Stimulated activated CD4-positive, alpha-beta T cell treated with anti-CD3 and anti-CD28 coated beads, TNF-alpha, amount 100 ng/mL, for 4 hours (primary cell): ENCODE results near the gene MT1H.

Experiments used
- DNase-seq, 3 experiments: peaks; one replicate each; pipeline ENCODE4 v3.0.0-alpha.2; 2020; ENCODE audit warnings: low read depth in 3 of 3

Gene MT1H

GRCh38 chr16:56636616-56637413, 32.8 kb upstream of the MT1H start:
- no peak for DNase-seq

- no peak for DNase-seq
Measured at GRCh38 chr16:56637814-56638750, 31.5 kb upstream of the MT1H start, which contains the start of gene MT1A. MT1A (plus strand) TSS chr16:56638666; CDS start chr16:56638739, 73 bp downstream.

DNA sequence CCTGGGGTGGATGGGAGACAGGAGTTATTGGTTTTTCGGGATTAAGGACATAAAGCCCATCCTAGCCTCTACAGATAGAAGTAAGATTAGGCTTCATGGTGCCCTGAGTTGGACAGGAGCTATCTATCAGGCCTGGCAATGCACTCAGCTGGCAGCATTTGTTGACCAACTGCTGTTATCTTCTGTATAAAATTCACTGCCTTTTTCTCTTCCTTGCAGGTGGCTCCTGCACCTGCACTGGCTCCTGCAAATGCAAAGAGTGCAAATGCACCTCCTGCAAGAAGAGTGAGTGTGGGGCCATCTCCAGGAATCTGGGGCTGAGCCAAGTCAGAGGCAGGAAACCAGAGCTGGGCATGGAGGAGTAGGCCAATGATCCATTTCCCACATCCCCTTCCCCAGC, 30.6 kb upstream of the MT1H start:
- DNase-seq: no peak

GRCh38 chr16:56640076-56640475, 29.5 kb upstream of the MT1H start:
- no peak for DNase-seq

GRCh38 chr16:56641166-56641565, 28.4 kb upstream of the MT1H start:
- DNase-seq: no peak

DNA sequence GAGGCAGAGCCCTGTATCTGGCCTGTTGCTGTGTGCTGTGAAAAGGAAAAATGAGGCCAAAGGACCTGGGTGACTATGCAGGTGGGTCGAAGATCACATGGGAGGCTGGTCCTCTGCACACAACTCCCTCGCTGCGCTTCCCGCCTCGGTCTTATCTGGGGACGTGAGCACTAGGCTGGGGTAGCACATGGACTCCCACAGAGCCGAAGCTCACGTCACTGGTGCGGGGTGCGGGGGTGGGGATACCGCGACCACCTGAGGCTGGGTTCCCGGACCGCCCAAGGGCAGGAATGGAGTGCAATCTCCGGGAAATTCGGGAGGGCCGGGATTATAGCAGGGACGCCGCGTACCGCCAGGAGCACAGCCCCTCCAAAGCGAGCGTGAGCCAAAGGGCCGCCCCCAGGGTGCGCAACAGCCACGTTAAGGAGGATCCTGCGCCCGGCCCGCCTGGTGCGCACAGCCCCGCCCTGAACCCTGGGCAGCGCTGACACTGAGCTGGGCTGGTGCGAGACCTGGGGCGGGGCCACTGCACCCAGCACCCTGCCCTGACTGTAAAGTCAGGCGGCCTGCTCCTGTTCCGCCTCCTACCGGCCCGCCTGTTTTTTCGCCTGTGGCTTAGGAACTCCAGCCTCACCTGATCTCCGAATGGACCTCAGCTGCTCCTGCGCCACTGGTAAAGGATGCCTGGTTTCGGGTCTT, 26.4 kb upstream of the MT1H start:
- DNase-seq: peak in 2 of 3 experiments; percentile 37 to 40

GRCh38 chr16:56643833-56644232, 25.8 kb upstream of the MT1H start:
- no peak for DNase-seq

DNA sequence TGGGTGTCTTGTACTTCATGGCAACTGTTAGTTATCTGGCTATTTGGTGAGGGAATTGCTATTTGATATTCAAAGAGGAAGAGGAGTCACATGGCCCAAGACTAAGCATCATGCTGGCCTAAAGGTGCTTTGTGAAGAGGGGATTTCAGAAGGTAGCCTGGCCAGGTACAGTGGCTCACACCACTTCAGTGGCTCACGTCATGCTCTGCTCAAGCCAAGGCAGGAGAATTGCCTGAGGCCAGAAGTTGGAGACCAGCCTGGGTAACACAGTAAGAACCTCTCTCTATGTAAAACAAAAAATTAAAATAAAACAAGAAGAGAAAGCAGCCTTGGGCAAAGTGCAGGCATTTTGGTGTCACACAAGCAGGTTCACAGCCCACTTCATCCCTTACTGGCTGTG, 24.3 kb upstream of the MT1H start:
- no peak for DNase-seq

DNA sequence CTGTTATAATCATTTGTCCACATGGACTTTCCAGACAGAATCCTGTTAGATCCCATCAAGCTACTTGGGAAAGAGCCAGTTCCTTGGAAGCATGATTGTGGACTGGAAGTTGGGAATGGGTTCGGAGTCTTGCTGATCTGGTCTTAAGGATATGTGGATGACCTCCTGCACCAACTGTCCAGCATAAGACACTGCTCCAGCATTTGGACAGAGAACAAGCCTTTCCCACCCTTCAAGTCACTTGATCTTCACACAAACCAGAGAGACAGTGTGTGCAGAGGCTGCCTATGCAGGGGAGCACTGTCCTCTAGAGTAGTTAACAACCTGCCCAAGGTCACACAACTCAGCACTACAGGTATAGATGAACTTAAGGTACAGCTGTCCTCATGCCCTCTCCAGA, 23.8 kb upstream of the MT1H start:
- no peak for DNase-seq

GRCh38 chr16:56647641-56648431, 21.8 kb upstream of the MT1H start:
- no peak for DNase-seq

DNA sequence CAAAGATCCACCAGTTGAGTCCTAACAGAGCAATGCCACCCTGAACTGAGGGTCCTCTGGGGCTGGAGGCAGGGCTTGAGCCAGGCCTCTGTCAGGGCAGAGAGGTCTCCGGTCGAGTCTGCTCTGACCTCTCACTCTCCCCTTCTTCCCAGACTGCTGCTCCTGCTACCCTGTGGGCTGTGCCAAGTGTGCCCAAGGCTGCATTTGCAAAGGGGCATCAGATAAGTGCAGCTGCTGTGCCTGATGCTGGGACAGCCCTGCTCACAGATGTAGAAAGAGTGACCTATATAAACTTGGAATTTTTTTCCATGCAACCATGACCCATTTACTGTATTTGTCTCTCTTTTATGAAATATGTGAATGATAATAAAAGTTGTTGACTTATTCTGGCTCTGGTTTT, 20.3 kb upstream of the MT1H start:
- no peak for DNase-seq

DNA sequence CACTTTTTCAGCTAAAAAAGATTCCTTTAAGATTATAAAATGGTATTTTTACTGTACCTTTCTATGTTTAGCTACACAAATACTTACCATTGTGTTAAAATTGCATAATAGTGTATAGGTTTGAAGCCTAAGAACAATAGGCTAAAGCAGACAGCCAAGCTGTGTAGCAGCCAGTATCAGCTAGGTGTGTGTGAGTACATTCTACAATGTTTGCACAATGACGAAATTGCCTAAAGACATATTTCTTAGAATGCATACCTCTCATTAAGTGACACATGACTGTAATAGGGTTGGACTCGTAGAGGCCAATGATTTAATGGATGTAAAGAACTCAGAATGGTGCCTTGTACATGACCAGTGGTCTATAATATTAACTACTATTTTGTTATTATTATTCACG, 19.8 kb upstream of the MT1H start:
- DNase-seq: no peak

DNA sequence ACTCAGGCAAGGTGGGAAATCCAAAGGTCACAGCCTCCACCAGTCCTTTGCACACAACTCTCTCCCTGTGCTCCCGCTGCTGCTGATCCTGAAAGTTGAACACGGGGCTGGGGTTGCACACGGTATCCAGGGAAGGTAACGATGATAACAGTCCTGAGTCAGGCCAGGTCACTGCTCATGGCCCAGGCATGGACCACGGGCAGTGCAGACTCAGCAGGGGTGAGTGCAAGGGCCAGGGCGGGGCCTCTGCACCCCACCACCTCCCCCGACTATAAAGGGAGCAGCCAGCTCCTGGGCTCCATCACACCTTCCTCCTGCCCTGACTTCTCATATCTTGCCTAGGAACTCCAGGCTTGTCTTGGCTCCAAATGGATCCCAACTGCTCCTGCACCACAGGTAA, 18.0 kb upstream of the MT1H start, which contains the start of gene MT1B:
Gene MT1B, plus strand, starts transcription at position 301 of the 400 bp plus-strand sequence. Its CDS starts 68 bp downstream, at position 369.
- no peak for DNase-seq

DNA sequence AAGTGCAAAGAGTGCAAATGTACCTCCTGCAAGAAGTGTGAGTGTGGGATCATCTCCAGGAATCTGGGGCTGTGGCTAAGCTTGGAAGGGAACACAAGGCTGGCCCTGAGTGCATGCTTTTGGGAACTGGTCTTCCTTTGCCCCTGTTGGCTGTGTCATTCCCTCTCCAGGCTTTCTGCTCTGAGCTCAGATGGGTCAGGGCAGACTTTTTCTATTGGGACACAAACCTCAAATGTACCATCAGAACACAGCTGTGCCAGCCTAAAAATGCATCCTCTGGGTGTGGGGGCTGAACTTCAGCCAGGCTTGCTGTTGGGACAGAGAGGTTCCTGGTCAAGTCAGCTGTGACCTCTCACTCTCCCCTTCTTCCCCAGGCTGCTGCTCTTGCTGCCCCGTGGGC, 17.0 kb upstream of the MT1H start:
- no peak for DNase-seq

- no peak for DNase-seq
Measured at GRCh38 chr16:56653218-56653617, 16.4 kb upstream of the MT1H start.

- DNase-seq: peak; percentile 49 to 63 (median 61)
Measured at GRCh38 chr16:56657555-56658326, 11.9 kb upstream of the MT1H start, which contains the start of gene MT1F. MT1F (plus strand) TSS chr16:56657959; CDS start chr16:56658059, 100 bp downstream.

DNA sequence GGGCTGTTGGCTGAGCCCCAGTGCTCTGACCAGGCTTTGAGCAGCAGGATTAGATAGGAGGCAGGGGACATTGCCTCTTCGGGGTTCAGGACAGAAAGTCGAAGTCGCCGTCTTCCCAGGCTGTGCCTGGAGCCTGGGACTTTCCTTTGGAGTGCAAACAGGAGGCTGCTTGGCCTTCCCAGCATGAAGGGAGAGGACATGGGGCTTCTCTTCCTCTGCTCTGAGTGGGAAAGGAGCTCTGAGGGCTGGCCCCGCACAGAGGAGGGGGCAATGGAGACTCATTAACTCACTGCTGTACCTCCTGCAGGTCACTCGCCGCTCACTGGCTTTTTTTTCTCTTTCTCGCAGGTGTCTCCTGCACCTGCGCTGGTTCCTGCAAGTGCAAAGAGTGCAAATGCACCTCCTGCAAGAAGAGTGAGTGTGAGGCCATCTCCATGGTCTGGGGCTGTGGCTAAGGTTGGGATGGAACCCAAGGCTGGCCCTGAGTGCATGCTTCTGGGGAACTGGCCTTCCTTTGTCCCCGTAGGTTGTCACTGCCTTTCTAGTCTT, 11.2 kb upstream of the MT1H start:
- DNase-seq: no peak

DNA sequence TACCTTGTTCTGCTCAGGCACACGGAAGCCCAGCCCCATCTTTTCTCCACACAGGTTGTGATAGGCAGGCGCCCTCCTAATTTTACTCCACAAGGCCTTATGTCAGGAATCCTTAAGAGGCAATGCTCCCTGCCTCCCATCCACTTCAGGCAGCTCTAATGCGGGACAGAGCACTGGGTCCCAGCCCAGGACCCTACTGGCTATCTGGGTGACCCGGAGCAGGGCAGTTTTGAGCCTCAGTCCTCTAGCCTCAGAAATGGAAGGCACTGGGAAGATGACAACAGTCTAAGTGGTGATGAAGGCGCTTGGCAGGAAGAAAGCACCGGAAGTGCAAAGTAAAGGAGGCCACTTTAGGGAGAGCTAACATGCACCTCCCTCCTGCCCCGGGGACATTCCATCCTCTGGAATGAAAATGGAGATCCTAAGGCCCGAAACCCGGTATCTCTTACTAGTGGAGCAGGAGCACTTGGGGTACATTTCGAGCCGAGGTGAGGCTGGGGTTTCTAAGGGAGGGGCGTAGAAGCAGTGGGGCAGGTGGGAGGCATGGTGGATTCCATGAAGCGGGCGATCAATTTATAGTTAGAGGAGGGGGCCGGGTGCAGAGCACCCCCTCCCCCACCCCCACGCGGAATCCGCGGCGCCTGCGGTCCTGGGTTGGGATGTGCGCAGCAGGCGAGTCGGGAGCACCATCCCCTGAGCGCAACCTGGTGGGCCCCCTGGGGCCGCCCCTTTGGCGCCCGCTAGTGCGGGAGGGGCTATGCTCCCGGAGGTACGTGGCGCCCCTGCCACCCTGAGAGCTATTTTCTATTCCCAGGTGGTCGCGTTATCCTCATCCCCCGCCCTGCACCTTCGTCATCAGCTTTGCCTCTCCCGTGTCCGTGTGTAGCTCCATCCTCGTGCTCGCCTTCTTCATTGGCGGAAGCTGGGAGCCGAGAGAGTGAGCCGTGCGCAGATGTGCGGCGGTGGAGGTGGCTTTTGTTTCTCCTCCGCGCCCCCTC, 7.0 kb upstream of the MT1H start:
- no peak for DNase-seq

DNA sequence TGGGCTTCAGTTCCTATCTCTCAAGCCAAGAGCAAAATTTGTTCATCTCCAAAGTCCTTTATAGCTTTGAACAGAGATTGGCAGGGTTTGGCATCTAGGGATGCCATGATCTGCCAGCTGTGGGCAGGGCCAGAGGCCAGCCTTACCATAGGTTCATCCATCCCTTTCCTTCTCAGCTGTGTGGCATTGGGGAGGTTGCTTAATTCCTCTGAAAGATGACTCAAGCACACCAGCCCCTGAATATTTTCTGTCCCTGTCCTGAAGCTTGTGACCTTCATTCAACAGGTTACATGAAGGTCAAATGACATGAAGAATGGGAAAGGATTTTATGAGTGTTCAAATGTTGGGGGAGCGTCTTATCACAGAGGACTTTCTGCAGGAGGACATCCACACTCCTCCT, 5.1 kb upstream of the MT1H start:
- no peak for DNase-seq
